Glutamatergic neuron (in vitro differentiated cells): Measurements from ENCODE around the gene IKZF3. TPM values are rescaled to one million over a fixed set of nuclear protein-coding genes. Genes with fewer than 3 reads are reported as not detected.
"Not testable (repeated sequence)": the region's sequence is repeated elsewhere in the genome, so short reads cannot be mapped to it uniquely, and the experiment has no call there.

Source experiments
- DNase-seq: peaks from one replicate; pipeline ENCODE4 v3.0.0; 2022
- H3K27ac Mint-ChIP-seq: one replicate; pipeline ENCODE4 v1.8.0; 2020; ENCODE audit warnings: mild to moderate bottlenecking, mixed read lengths, inconsistent platforms; ENCODE audit not compliant: unreplicated experiment
- H3K27me3 Mint-ChIP-seq: one replicate; pipeline ENCODE4 v1.8.0; 2020; ENCODE audit warnings: mild to moderate bottlenecking, moderate library complexity, mixed read lengths, inconsistent platforms; ENCODE audit not compliant: unreplicated experiment
- H3K36me3 Mint-ChIP-seq: one replicate; pipeline ENCODE4 v1.8.0; 2020; ENCODE audit warnings: mild to moderate bottlenecking, mixed read lengths, inconsistent platforms; ENCODE audit not compliant: unreplicated experiment
- H3K4me1 Mint-ChIP-seq: one replicate; pipeline ENCODE4 v1.8.0; 2020; ENCODE audit warnings: mild to moderate bottlenecking, low read depth, mixed read lengths, inconsistent platforms; ENCODE audit not compliant: unreplicated experiment
- H3K4me3 Mint-ChIP-seq: one replicate; pipeline ENCODE4 v1.8.0; 2020; ENCODE audit warnings: mild to moderate bottlenecking, mixed read lengths, inconsistent platforms; ENCODE audit not compliant: unreplicated experiment
- H3K9me3 Mint-ChIP-seq: one replicate; pipeline ENCODE4 v1.8.0; 2020; ENCODE audit warnings: mild to moderate bottlenecking, moderate library complexity, mixed read lengths, inconsistent platforms; ENCODE audit not compliant: unreplicated experiment
- CTCF ChIP-seq: fragments of 200-600 bp; sonication (generic); IDR thresholded peaks from one replicate; pipeline ENCODE4 v1.5.0; 2021; ENCODE audit not compliant: partially characterized antibody, unreplicated experiment
- total RNA-seq: library from RNA; stranded (reverse); fragmentation: NEBNext Ultra II Directional; extraction: Animal tissue kit (Norgen Biotek cat#: 25700); gene quantifications from one replicate; pipeline ENCODE4 v1.2.1, GENCODE V29; 2021; ENCODE audit not compliant: unreplicated experiment

Gene IKZF3
- total RNA-seq, 1 donor from 2014 or later = not detected

DNA sequence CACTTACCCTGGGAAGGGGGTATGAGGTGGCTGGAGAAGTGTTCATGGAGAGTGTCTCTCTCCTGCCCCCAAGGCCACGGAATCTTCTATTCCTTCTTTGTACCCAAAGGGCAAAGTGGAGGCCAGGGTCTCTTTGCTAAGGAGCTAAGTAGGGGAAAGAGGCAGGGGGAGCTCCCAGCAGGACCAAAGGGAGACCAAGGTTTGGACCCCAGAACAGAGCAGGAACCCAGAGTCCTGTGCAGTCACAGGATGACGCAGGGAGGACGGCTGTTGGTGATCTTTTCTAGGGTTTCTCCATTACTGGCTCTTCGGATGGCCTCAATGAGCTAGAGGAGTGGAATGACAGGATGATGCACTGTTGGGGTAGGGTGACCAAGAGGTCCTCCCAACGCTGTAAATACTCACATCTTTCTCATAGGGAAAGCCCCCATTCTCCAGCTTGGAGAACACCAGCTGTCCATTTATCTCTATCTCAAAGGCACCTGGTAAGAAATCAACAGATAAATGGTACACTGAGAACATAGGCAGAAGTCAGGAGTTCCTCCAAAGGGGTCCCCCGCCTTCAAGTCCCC lies 134.7 kb downstream of the IKZF3 start:
- peaks cover 2% of the 10 kb centered on the region for H3K9me3 Mint-ChIP-seq
- H3K4me3 Mint-ChIP-seq = peak overlapping the region; percentile 93
- H3K36me3 Mint-ChIP-seq = no peaks in the 10 kb centered on the region
- no peak overlapping the region for H3K27ac Mint-ChIP-seq
- no peak for TF ChIP-seq CTCF
- no peak for DNase-seq
- H3K27me3 Mint-ChIP-seq = peaks cover 6% of the 10 kb centered on the region
- no peaks in the 10 kb centered on the region for H3K4me1 Mint-ChIP-seq

- TF ChIP-seq CTCF = no peak
- no peak for DNase-seq
- Mint-ChIP-seq H3K9me3 (peaks cover 2% of the 10 kb centered on the region), H3K27me3 (peaks cover 6% of the 10 kb centered on the region), H3K4me1 (no peaks in the 10 kb centered on the region), H3K36me3 (no peaks in the 10 kb centered on the region), H3K27ac (no peak overlapping the region), H3K4me3 (no peak overlapping the region)
These were observed 136.6 kb downstream of the IKZF3 start for GRCh38 chr17:39727556-39727955.

DNA sequence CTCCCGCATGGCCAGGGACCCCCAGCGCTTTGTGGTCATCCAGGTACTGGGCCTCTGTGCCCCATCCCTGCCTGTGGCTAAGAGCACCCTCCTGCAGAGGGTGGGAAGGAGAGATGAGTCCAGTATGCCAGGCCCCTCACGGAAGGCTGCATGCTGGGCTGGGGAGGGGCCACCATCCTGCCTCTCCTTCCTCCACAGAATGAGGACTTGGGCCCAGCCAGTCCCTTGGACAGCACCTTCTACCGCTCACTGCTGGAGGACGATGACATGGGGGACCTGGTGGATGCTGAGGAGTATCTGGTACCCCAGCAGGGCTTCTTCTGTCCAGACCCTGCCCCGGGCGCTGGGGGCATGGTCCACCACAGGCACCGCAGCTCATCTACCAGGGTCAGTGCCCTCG lies 137.5 kb downstream of the IKZF3 start:
- Mint-ChIP-seq H3K27me3 (peaks cover 4% of the 10 kb centered on the region), H3K27ac (no peak overlapping the region), H3K9me3 (peaks cover 2% of the 10 kb centered on the region), H3K4me3 (no peak overlapping the region), H3K36me3 (no peaks in the 10 kb centered on the region), H3K4me1 (no peaks in the 10 kb centered on the region)
- no peak for DNase-seq
- TF ChIP-seq CTCF = no peak

- H3K9me3 Mint-ChIP-seq, H3K27me3 Mint-ChIP-seq, DNase-seq, H3K4me1 Mint-ChIP-seq, H3K27ac Mint-ChIP-seq, H3K4me3 Mint-ChIP-seq, H3K36me3 Mint-ChIP-seq: not testable (repeated sequence)
These were observed 138.2 kb downstream of the IKZF3 start for GRCh38 chr17:39725923-39726322.

- H3K4me3 Mint-ChIP-seq = no peak overlapping the region
- DNase-seq = no peak
- peaks cover 5% of the 10 kb centered on the region for H3K9me3 Mint-ChIP-seq
- H3K27me3 Mint-ChIP-seq = peaks cover 4% of the 10 kb centered on the region
- TF ChIP-seq CTCF = no peak
- H3K4me1 Mint-ChIP-seq = no peaks in the 10 kb centered on the region
- H3K36me3 Mint-ChIP-seq = no peaks in the 10 kb centered on the region
- H3K27ac Mint-ChIP-seq = no peak overlapping the region
These were observed 139.4 kb downstream of the IKZF3 start for GRCh38 chr17:39724731-39725130.
